ENCODE results near the gene THSD4.

DNA sequence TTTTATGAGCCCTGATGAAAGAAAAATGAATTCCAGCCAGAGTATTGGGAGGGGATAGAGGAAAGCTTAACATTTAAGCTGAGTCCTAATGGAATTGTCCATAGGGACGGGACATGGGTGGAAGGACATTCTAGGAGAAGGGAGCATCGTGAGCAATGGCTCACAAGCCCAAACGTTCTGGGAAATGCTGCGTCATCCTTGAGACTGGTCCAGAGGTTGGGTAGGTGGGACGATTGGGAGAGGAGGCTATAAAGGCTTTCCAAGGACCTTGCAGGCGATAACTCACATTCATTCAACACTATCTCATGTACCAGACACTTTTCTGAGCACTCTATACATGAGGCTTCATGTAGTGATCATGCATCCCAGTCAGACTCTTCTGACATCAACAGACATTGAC, 237.5 kb downstream of the THSD4 start:
- TF ChIP-seq EZH2phosphoT487 (IDR thresholded peaks at IDR 0.05; ENCODE audit: borderline replicate concordance, low read length), result no peak
- TF ChIP-seq, protein P1, sequence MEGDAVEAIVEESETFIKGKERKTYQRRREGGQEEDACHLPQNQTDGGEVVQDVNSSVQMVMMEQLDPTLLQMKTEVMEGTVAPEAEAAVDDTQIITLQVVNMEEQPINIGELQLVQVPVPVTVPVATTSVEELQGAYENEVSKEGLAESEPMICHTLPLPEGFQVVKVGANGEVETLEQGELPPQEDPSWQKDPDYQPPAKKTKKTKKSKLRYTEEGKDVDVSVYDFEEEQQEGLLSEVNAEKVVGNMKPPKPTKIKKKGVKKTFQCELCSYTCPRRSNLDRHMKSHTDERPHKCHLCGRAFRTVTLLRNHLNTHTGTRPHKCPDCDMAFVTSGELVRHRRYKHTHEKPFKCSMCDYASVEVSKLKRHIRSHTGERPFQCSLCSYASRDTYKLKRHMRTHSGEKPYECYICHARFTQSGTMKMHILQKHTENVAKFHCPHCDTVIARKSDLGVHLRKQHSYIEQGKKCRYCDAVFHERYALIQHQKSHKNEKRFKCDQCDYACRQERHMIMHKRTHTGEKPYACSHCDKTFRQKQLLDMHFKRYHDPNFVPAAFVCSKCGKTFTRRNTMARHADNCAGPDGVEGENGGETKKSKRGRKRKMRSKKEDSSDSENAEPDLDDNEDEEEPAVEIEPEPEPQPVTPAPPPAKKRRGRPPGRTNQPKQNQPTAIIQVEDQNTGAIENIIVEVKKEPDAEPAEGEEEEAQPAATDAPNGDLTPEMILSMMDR (conservative IDR thresholded peaks at IDR 0.05; ENCODE audit: low read depth, low read length), result no peak
